ENCODE measurements around the gene LILRA1.
"Not testable (repeated sequence)": the region's sequence is repeated elsewhere in the genome, so short reads cannot be mapped to it uniquely, and the experiment has no call there.

The LILRA1 gene

GRCh38 chr19:54593445-54593844, at the start of gene LILRA1:
Gene LILRA1 (plus strand): TSS chr19:54593632. CDS start chr19:54594245, 613 bp downstream.
- not testable (repeated sequence) for DNase-seq

GRCh38 chr19:54548806-54549205, 44.6 kb upstream of the LILRA1 start:
- DNase-seq, result no peak

- DNase-seq, result no peak
These were observed 44.2 kb upstream of the LILRA1 start for GRCh38 chr19:54549224-54549623.

- DNase-seq, result no peak
These were observed 42.1 kb upstream of the LILRA1 start for GRCh38 chr19:54551293-54551692.

GRCh38 chr19:54551950-54552912, 41.2 kb upstream of the LILRA1 start:
- no peak for DNase-seq

GRCh38 chr19:54552913-54553310, 40.5 kb upstream of the LILRA1 start:
- DNase-seq, result no peak

- no peak for DNase-seq
These were observed 39.4 kb upstream of the LILRA1 start for GRCh38 chr19:54554006-54554405.

GRCh38 chr19:54554896-54555295, 38.5 kb upstream of the LILRA1 start:
- no peak for DNase-seq

GRCh38 chr19:54556194-54556593, 37.2 kb upstream of the LILRA1 start:
- DNase-seq, result no peak

GRCh38 chr19:54558339-54558738, 35.1 kb upstream of the LILRA1 start:
- no peak for DNase-seq

GRCh38 chr19:54560881-54561385, 32.5 kb upstream of the LILRA1 start:
- DNase-seq, result no peak

- DNase-seq, result no peak
These were observed 31.6 kb upstream of the LILRA1 start for GRCh38 chr19:54561840-54562239.

- not testable (repeated sequence) for DNase-seq
These were observed 30.2 kb upstream of the LILRA1 start for GRCh38 chr19:54563206-54563605.

GRCh38 chr19:54570316-54570715, 23.1 kb upstream of the LILRA1 start:
- no peak for DNase-seq

GRCh38 chr19:54571715-54572615, 21.5 kb upstream of the LILRA1 start:
- not testable (repeated sequence) for DNase-seq

- no peak for DNase-seq
These were observed 20.6 kb upstream of the LILRA1 start for GRCh38 chr19:54572696-54573311.

GRCh38 chr19:54573330-54573872, 20.0 kb upstream of the LILRA1 start, which contains the start of gene LILRA2:
Gene LILRA2 (plus strand): TSS chr19:54573790. CDS start chr19:54573879, 89 bp downstream.
- DNase-seq, result no peak

GRCh38 chr19:54574051-54574450, 19.4 kb upstream of the LILRA1 start:
- no peak for DNase-seq

GRCh38 chr19:54574527-54575056, 18.8 kb upstream of the LILRA1 start:
- no peak for DNase-seq

GRCh38 chr19:54575205-54575604, 18.2 kb upstream of the LILRA1 start:
- DNase-seq, result not testable (repeated sequence)

GRCh38 chr19:54576411-54576976, 16.9 kb upstream of the LILRA1 start:
- no peak for DNase-seq

- DNase-seq, result no peak
These were observed 16.1 kb upstream of the LILRA1 start for GRCh38 chr19:54577334-54577733.

Measured in stimulated activated CD4-positive, alpha-beta T cell treated with anti-CD3 and anti-CD28 coated beads, Interleukin-4, amount 100 ng/mL, for 1 hour (primary cell).